HG02852 (cell line): ENCODE data around the gene TBRG1.

ENCODE experiments used
- ATAC-seq: cut with Tn5 transposase; IDR thresholded peaks from one replicate; pipeline ENCODE4 v1.9.1; 2021; ENCODE audit warnings: mild to moderate bottlenecking, moderate library complexity; ENCODE audit not compliant: unreplicated experiment

Gene TBRG1

DNA sequence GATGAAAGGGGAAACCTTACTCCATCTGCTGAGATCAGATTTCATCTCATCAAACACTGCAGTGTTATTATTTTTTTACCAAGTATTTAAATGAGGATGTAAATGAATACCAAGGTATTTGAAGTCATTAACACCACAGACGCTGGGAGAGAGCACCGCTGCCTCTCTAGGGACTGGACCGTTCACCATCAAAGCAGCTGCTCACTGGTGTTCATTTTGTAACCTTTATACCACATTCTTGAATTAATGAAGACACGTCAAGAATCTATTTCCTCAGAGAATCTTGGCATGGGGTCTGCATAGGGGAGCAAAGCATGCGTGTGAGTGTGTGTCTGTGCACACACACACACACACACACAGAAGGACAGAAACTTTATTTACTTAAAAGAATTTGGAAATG is 35.2 kb downstream of the TBRG1 start:
- ATAC-seq, result no peak

DNA sequence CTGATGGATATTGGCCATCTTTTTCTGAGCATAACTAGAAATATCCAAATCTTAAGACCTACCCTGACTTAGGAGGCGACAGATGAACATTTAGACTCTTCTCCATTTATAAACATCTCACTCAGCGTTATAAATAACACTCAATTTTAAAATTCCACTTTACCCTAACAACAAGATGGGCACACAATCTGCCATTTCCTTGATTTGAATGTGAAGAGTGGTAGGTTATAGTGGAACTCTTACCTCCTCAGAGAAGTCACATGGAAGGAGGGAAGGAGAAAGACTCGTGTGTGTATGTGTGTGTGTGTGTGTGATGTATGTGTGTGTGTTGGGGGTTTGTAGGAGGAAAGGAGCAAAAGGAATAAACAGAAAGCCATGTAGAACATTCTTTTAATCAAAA is 35.8 kb downstream of the TBRG1 start:
- no peak for ATAC-seq

DNA sequence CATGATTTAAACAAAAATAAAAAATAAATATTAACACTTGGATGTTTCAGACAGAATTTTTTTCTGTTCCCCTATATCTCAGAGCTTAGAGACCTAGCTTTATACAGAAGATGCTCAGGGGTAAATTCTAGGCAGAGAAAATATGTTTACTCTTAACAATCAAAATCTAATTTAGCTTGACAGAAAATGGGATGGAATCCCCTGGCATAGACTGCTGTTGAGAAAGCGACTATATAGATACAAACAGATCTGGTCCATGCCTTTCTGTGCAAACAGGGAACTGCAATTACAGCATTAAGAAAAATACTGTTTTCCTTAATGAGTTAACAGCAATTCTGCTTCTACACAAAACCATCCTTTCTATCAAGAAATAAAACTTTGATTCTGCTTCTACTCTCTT is 36.3 kb downstream of the TBRG1 start:
- ATAC-seq, result no peak

DNA sequence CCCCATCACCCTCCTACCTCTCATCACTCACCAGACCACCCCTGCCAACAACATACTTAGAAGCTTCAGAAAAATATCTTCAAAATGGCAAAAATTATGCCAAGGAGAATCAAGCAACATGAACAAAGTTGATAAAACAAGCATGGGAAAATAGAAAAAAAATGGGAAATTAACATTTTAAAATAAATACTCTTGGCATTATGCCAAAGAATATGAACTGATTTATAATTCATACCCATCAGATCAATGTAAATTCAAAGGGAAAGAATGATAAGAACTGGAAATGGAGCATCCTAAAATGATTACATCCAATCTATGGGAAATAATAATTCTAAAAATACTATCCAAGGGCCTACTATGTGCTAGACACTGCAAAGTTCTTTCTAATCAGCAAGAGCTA is 38.9 kb downstream of the TBRG1 start:
- no peak for ATAC-seq

DNA sequence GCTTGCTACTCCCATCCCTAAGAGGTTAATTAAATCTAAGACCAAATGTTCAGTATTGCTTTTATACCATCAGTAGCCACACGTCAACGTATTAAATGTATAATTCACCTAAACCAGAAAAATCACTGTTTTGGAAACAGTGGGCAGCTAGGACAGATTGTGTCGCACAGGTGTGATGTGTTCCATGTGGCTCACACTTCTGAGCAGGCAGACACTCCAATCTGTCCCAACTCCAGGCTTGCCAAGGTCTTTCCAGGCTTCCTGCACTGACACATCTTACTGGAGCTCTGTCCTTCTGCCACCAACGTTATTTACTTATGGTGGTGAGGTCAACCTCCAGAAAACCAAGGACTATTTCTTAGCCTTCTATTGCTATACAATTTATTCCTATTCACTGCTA is 39.4 kb downstream of the TBRG1 start:
- ATAC-seq, result no peak

DNA sequence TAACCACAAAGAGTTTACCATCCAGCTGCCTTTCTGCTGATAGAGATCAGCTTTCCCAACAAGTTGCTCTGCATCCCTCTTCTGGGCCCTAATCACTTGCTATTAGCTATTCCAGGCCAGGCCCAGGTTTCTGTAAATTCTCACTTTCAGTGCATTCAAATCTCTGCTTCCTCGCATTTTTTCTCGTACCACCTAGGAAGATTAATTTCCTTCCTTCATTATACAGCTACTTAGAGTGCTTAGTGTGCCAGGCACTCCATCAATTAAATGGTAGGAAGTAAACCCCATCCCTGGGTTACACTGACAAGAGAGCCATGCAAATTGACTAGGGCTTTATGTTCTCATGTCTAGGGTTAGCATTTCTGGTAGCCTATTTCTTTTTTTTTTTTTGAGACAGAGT is 41.2 kb downstream of the TBRG1 start:
- no peak for ATAC-seq

DNA sequence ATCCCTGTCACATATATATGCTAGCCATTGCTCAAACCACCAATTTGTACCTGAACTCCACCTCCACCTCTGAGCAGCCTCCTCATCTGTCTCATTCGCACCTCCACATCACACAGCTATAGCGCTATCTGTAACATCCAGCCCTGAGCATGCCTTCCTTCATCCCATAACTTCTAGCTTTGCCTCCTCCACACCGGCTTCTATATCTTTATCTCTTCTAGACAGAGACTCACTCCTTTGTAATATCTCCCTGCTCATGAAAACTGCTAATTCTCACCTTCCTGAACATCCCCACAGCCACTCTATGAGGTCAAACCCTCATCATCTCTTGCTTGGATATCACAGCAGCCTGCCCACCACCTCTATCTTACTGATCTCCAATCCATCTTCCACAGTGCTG is 44.9 kb downstream of the TBRG1 start:
- ATAC-seq, result no peak

DNA sequence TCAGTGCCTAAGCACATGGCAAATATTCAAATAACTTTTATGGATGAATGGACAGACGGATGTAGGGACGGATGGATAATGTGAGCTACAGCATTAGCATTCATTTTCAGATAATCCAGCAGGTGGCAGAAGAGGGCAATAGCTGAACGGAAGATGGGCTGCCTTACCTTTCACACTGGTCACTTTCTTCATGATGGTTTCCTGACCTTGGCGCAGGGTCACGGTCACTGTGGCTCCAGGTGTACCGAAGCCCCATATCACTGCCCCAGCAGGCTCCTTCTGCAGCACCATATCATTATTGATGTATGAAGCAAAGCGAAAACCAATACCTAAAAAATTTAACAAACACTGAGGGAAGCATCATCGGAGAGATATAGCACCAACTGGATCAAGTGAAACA is 46.5 kb downstream of the TBRG1 start:
- ATAC-seq, result peak; percentile 28

DNA sequence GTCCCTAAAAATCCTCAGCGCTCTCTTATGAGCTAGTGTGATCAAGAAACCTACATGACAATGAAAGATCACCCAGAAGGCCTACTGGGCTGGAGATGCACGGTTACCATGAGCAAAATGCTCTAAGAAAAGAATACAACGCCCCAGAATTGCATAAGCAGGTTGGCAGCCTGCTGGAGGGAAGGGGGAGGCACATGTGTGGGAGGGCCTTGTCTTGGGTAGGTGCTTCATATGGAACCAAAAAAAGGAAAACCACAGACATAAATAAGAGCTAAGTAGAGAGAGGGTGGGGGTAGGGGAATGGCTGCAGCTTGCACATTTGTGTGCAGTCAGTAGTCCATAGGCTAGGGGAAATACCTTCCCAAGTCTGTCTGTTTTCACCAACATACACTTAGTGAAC is 48.1 kb downstream of the TBRG1 start:
- no peak for ATAC-seq

DNA sequence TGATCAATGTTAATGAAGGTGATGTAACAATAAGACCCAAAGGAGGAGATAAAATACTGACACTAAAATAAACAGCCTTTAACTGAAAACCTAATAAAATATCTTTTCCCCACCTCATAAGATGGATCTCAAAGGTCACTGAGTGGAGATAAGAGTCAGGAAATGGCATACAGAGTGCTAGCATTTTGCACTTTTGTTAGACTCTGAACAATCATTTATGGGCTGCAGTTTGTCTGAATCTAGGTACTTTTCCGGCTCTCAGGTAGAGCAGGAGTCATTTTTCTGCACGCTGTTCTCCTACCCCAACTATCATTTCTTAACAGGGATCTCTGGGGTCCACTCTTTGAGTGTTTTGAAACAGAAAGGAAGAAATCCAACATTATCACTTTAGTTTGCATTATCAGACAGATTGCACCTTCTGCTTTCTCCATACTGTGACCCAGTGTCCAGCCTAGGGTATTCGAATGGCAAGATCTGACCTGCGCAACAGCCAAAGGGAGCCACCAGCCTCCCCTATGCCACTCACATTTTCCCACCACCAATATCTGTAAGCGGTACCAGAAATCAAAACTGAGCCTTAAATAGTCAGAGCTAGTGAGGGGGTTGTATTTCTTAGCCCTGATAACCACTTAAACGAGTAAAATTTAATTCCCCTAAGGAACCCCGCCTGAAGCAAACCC is 50.0 kb downstream of the TBRG1 start:
- no peak for ATAC-seq

DNA sequence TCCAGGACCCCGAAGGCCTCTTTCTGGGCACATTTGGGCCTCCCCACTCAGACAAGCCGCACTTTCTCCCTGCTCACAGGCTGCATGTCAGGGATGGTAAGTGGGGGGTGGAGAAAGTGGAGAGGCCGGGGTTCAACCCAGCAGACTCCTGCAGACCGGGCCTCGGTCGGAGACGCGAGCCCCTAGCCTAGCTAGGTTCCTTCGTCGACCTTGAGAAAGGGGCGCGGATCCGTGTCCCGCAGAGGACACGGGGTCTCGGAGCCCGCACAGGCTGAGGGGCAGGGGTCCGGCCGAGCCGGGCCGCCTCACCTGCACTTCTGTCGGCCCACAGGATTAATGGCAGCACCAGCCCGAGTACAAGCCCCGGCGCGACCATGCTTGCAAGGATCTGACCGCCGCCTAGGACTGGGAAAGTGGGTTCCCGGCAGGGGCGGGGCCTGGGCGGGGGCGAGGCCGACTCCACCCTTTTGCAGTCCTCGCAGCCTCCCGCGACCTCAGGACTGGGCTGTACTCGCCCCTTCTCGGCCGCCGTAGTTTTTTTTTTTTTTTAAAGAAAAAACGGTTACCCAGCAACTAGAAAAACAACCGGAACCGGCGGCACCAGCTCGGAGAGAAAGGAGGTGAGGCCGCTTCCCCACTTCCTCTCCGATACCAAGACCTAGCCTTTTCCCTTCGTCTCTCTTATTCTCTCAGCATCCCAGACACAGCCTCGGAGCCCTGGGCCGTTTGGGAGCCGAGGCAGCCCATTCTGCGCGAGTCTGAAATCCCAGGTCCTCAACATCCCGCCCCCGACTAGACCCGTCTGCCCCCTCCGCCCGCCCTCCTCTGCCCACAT is 50.9 kb downstream of the TBRG1 start, which contains the start of the genes SIAE and SPA17:
Gene SIAE, minus strand, starts transcription at position 407 of the 835 bp plus-strand sequence. Its CDS starts 31 bp downstream, at position 376.
Gene SPA17, plus strand, starts transcription at position 572 of the 835 bp plus-strand sequence. CDS start 1,361 bp downstream, outside the sequence.
- ATAC-seq, result peak; percentile 88

DNA sequence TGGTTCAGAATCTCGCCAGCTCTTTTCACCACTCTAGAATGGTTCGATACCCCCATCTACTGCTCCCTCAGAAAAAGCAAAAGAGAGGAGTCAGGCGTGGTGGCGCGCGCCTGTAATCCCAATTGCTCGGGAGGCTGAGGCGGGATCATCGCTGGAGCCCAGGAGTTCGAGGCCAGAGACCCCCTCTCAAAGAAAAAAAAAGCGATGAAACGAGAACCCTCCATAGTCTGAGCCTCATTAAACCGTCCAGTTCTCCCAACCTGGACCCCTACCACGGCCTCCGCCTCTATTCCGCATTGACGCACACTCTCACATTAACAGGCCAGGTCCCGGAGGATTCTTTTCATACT is 51.5 kb downstream of the TBRG1 start:
- ATAC-seq, result no peak

DNA sequence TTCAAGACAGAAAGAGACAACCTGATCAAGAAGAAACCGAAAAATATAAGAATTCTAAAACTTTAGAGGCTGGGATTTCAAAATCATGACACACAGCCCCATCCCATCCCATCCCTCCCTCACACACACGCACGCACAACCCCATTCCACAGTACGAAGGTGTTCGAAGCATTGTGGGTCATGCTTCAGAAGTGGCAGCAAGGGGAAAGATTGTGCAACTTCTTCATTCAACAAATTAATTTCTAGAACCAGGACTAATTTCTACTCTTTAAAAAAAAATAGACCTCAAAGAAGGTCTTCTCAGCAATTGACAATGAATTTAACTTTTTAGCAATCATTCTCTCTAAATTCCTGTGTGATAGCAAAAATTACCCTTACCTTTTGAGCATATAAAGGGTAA is 51.9 kb downstream of the TBRG1 start:
- ATAC-seq, result no peak

DNA sequence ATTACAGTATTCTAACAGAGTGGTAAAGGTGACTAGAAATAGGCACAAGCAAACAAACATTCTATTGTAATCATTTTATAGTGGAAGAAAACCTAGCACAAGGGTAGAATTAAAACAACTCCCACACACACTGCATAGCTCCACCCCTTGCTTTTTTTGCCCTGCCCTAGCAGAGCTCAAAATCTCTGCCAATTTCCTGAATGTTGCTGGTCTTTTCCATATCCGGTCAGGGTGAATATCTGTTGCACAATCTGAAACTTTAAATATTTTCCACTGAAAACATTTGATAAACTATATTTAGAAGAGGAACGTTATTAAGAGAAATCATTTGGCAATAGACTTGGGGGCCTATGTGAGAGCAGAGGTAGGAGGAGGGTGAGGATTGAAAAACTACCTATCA is 53.7 kb downstream of the TBRG1 start:
- ATAC-seq, result no peak

DNA sequence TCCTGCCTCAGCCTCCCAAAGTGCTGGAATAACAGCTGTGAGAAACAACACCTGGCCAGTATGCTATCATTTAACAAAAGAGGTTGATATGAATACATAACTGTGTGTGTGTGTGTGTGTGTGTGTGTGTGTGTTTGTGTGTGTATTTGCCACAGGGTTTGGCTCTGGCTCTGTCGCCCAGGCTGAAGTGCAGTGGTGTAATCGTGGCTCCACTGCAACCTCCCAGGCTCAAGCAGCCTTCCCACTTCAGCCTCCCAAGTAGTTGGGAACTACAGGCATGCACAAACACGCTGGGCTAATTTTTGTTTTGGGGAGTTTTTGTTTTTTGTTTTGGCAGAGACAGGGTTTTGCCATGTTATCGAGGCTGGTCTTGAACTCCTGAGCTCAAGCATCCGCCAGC is 55.8 kb downstream of the TBRG1 start:
- no peak for ATAC-seq

DNA sequence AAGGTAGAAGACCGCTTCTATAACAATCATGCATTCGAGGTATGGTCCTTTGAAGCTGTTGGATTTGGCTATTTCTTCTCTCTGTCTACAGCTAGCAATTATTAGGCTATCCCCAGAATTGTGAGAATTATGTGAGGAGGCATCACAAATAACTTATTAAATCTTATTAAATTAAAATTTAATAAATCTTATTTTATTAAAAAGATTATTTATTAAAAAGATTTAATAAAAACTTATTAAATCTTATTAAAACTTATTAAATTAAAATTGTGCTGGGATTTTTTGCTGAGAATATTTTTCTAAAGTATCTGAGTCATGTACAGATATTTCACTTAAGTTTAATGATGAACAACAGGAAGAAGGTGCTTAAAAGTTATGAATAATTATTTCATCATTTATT is 58.8 kb downstream of the TBRG1 start:
- ATAC-seq, result no peak

DNA sequence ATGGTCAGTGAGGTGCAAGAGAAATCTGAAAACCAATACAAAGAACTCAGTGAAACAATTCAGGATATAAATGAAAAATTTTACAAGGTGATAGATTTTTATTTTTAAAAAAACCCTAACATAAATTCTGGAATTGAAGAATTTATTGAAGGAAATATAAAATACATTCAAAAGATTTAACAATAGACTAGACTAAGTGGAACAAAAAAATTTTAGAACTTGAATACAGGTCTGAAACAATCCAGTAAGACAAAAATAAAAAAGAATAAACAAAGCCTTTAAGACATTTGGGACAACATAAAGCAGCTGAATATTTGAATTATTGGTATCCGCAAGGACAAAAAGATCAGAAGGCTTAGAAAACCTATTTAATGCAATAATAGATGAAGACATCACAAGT is 59.8 kb downstream of the TBRG1 start:
- ATAC-seq, result no peak
